IPS-18c (cell line): ENCODE results near the gene AGBL1.

Experiments used
- H3K4me3 ChIP-seq: 2 replicates; pipeline ENCODE4 v1.7.0; 2013; ENCODE audit warnings: low read depth, mild to moderate bottlenecking, low read length, moderate library complexity; ENCODE audit not compliant: insufficient read depth
- H3K9me3 ChIP-seq: one replicate; pipeline ENCODE4 v1.6.1; 2013; ENCODE audit warnings: mild to moderate bottlenecking, low read length, moderate library complexity; ENCODE audit not compliant: control insufficient read depth, insufficient read depth

AGBL1 gene

DNA sequence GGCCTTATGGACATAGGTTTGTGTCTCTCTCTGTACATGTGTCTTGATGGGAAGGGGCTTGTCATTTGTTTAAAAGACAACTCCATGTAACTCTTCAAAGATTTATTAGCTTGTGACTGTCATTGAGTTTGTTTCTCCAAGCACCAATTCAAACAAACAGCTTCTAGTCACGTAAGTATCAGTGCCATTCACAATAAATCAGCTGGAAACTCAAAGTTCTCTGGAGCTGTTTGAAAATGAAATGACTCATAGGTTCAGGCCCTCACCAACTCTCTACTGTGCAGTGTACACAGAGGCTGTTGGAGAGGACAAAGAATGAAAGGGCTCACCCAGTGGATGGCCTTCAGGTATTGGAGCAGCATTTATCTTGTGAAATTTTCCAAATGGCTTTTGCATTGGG is 476.3 kb downstream of the AGBL1 start:
- H3K9me3 ChIP-seq = no peaks in the 10 kb centered on the region
- H3K4me3 ChIP-seq = no peak overlapping the region

DNA sequence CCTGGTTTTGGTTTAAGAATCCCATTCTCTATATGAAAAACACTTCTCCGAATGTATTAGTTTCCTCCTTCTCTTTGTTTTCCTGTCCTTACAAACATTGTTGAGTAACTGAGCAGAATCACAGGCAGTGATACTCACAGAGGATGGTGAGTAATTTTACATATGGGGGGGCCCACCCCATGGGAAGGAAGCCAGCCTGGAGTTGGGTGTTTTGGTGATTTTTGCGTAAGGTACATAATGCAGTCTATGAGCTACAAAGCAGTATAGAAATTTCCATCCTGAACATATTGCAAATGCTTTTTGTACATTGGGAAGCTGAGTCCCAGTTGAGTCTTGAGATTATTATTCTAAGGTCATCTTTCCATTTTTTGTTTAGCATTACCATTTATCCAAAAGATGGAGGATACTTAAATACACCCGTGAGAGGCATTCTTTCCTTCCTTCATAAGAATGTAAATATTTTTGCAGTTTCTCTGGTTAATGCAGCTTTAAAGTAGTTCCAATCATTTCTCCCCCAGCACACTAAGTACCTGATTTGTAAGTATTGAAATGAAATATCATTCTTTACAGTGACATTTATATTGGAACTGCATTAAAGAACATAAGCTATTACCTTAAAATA is 476.8 kb downstream of the AGBL1 start:
- no peaks in the 10 kb centered on the region for H3K9me3 ChIP-seq
- H3K4me3 ChIP-seq = no peak overlapping the region

DNA sequence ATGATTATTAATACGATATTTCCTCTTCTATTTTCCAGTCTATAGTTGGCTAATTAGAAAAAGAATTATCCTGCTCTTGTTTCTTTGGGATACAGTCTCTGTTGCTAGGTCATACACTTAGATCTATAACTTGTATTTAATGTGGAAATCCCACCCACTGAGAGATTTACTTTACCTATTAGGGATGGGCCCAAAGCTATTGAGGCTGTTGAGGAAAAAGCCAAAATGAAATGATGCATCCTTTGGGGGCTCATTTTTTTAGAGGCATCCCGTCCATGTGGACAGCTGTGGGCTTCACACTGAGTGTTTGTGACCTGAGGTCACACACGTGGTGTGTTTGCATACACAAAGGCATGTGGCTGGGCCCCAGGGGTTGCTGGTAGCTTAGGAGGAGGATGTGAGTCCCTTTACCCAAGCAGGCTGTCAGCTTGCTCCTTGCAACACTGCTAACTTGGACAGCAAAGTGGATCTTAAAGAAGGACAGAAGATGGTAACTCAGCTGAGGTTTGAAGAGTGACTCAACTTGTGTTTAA is 477.4 kb downstream of the AGBL1 start:
- no peak overlapping the region for H3K4me3 ChIP-seq
- no peaks in the 10 kb centered on the region for H3K9me3 ChIP-seq

DNA sequence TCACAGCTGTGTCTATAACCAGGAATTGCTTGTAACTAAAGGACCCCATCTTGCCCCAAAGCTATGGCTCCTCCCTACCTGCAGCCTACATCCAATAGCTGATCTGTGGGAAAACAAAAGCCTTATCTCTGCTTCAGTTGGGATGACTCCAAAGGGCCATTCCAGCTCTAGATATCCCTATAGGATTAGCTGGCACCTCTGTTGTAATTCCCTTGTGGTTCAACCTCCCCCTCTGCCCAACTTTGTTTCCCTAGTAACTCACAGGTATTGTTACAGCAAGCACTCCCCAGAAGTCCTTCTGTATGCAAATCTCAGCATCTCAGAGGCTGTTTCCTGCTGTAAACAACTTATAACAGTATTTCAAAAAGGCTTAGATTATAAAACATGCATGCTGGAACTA is 478.6 kb downstream of the AGBL1 start:
- no peak overlapping the region for H3K4me3 ChIP-seq
- H3K9me3 ChIP-seq = no peaks in the 10 kb centered on the region

DNA sequence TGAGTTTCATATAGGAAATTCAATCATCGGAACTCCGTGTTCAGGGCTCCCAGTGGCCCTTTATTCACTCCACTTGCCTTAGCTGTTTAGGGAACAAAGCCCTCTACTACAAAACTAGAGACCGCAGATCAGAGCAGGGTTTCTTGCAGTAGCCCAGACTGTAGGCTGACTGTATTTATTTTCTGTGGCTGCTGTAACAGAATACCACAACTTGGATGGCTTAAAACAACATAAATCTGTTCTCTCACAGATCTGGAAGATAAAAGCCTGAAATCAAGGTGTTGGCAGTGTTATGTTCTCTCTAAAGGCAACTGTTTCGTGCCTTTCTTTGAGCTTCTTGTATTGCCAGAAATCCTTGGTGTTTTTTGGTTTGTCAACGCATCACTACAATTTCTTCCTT is 479.0 kb downstream of the AGBL1 start:
- no peak overlapping the region for H3K4me3 ChIP-seq
- no peaks in the 10 kb centered on the region for H3K9me3 ChIP-seq

DNA sequence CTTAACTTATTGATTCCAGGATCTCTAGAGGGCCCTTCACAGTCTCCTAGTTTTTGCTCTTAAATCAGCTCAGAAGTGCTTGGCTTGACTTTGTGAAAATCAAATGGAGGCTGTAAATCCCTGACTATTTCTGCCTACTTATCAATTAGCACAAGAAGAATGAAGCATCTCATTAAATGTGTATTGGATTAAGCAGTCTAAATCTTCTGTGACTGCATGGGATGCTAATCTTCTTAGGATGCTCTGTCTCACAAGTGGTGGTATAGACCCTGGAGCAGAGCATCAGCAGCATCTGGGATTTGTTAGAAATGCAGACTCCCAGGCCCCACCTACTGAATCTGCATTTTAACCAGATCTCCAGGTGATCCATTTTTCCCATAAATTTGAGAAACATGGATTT is 488.7 kb downstream of the AGBL1 start:
- no peak overlapping the region for H3K4me3 ChIP-seq
- peaks cover 3% of the 10 kb centered on the region for H3K9me3 ChIP-seq

DNA sequence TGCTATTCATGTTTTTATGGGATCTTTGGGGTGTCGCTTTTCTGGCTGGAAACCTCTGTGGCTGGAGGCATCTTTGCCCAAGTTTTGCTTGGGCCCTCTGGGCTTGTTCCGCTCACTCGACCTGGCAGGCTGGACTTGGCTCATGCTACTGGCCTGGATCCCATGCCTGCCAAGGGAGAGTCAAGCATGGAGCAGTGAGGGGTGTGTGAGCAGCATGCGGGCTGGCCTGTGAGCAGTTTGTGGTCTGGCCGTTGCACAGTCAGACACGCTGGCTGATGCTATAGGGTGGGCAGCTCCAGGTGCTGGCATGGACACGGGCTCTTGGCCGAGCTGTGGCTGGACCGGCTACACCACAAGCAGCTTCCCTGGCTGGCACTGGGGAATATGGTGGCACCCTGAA is 491.1 kb downstream of the AGBL1 start:
- Histone ChIP-seq H3K4me3 (no peak overlapping the region), H3K9me3 (peaks cover 3% of the 10 kb centered on the region)

DNA sequence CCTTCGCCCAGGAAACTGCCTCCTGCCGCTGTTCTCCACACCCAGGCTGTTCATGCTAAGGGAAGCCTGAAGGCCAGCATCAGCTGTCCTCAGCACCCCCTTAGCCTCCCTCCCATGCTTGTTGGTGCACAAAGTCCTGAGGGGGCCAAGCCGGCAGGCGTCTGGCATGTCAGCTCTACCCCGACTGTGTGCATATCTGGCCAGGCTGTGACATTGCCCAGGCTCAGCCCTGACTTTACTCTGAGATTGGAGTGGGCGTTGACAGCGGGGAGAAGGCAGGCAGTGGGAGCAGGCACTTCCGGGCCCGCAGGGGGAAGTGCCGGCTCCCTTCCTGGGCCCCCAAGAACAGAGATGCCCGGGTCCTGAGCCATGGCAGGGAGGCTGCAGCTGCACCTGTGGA is 492.2 kb downstream of the AGBL1 start:
- Histone ChIP-seq H3K9me3 (peaks cover 3% of the 10 kb centered on the region), H3K4me3 (no peak overlapping the region)

DNA sequence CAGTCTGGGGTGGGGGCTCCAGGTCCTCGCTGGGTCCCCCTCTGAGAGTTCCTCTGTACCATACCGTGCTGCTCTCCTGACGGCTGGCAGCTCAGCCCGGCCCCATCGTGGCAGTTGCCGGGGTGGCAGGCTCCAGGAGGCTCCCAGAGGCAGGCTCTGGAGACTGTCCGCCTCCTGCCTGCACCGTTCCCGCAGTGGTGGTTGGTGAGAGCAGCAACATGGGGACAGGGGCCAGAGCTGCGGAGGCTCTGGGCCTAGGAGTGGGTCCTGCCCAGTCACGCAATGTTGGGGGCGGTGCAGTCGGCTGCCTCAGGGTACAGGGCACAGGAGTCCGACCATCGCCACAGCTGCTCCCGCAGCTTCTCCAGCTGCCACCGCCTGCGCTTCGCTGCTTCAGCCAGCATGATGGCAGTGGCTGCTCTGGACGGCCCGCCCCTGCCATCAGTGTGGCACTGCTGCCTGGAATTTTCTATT is 492.7 kb downstream of the AGBL1 start:
- Histone ChIP-seq H3K9me3 (peaks cover 3% of the 10 kb centered on the region), H3K4me3 (no peak overlapping the region)

DNA sequence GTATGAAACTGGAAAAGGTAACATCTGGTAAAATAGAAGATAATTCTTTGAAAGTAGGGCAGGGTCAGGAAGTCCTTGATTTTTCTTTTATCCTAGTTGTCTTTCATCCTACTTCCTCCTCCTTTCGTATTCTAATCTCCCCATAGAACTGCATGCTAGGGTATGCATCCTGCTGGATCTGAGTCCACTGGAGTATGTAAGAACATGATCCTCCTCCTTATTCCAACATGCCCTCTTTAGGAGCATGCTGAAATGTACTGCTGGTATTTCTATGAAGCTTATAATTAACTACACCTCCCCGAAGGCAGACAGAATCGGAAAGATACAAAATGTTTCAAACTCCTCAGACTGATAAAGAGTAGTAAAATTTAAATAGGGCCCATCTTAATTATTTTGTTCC is 493.8 kb downstream of the AGBL1 start:
- Histone ChIP-seq H3K9me3 (peaks cover 3% of the 10 kb centered on the region), H3K4me3 (no peak overlapping the region)

DNA sequence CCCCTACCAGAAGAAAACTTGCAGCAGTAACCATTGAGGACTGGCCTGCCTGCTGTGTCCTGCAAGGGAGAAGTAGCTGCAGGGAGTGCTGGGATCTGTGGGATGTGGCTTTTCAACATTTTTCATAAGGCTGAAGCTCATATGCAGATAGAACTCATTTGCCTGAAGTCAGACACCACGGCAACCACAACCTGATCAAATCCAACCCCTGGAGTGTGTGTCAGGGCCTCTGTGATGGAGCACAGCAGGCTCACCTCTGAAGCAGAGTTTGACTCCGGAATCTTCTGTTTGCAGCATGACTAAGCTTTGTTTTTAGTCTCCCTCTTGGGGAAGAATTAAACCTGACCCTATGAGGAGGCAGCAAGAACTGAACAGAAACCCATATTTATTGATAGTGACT is 508.7 kb downstream of the AGBL1 start:
- Histone ChIP-seq H3K4me3 (no peak overlapping the region), H3K9me3 (peaks cover 2% of the 10 kb centered on the region)

DNA sequence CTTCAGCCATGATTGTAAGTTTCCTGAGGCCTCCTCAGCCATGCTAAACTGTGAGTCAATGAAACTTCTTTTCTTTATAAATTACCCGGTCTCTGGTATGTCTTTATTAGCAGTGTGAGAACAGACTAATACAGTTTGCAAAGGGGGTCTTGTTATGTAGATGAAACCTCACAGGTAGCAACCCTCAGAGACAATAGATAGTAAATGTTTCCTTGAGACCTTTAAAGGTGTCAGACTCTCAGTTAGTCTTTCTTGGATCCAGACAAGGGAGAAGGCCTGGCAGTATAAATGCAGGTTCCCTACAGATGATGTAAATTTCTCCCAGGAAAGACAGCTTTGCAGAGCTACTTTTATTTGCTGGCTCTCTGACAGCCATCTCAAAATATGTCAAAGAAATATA is 510.8 kb downstream of the AGBL1 start:
- Histone ChIP-seq H3K4me3 (no peak overlapping the region), H3K9me3 (peaks cover 2% of the 10 kb centered on the region)

DNA sequence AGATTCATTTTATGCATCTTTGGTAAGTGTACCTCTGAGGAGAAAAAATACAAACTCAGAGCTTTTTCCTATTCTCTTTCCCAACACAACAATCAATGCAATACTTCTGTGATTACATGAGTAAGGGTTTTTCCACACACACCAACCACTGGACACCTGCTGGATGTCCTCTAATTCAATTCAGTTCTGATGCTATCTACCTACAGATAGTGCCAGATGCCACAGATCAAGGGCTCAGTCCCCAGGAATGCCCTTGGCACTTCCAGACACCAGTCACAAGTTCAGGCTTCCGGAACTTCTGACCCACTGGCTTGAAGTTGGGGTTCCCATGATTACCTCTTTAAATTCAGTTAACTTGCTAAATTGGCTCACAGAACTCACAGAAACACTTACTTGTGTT is 511.5 kb downstream of the AGBL1 start:
- H3K9me3 ChIP-seq = peaks cover 2% of the 10 kb centered on the region

DNA sequence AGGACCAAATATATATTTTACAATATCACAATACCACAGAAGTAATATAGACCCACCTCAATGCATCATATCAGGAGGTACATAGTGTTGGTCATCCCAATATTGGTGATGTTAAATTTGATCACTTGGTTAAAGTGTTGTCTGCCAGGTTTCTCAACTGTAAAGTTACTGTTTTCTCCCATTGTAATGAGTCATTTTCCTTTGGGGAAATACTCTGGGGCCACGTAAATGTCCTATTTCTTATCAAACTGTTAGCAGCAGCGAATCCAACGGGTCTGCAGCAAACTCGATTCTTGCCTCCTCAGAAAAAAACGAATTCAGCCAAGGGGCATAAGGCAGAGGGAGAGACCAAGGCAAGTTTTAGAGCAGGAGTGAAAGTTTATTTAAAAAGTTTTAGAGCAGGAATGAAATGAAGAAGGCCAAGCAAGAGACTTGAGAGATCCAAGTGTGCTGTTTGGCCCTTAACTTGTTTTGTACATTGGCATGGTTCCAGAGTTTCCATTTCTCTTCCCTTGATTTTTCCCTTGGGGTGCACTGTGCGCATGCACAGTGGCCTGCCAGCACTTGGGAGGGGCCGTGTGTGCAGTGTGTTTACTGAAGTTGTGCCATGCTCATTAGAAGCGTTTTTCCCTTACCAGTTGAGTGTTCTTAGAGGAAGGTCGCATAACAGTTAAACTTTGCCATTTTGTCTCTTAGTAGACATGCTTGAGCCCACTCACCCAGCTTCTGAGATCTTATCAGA is 512.5 kb downstream of the AGBL1 start:
- Histone ChIP-seq H3K9me3 (peaks cover 2% of the 10 kb centered on the region), H3K4me3 (no peak overlapping the region)

More for the DNA sequence above, 511.5 kb downstream of the AGBL1 start:
- no peak overlapping the region for H3K4me3 ChIP-seq

DNA sequence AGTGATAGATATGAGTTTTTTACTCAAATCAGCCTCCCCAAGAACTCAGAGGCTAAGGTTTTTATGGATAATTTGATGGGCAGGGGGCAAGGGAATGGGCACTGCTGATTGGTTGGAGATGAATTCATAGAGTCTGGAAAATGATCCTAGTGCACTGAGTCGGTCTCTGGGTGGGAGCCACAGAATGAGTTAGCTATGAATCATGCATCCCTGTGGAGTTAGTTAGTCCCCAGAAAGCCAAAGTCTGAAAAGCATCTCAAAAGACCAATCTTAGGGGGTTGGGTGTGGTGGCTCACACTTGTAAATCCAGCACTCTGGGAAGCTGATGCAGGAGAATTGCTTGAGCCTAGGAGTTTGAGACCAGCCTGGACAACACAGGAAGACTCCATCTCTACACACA is 516.1 kb downstream of the AGBL1 start:
- no peak overlapping the region for H3K4me3 ChIP-seq

DNA sequence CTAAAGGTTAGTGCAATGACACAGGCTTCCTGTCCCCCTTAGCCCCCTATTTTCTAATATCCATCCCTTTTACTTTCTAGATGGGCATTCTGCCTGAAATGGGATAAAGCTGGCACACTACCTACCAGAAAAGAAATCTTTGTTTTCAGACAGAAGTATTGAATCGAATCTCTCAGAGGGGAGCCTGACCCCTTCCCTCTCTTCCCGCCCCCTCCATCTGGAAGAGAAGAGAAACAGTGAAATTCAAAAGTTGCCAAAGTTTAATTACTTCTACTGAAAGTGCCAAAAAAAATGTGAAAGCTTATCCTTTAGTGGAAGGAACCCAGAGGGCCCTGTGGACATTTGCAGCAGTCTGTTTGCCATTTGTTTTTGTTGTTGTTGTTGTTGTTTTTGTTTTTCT is 523.8 kb downstream of the AGBL1 start:
- Histone ChIP-seq H3K4me3 (no peak overlapping the region), H3K9me3 (peaks cover 2% of the 10 kb centered on the region)

More for the DNA sequence above, 516.1 kb downstream of the AGBL1 start:
- H3K9me3 ChIP-seq = no peaks in the 10 kb centered on the region

DNA sequence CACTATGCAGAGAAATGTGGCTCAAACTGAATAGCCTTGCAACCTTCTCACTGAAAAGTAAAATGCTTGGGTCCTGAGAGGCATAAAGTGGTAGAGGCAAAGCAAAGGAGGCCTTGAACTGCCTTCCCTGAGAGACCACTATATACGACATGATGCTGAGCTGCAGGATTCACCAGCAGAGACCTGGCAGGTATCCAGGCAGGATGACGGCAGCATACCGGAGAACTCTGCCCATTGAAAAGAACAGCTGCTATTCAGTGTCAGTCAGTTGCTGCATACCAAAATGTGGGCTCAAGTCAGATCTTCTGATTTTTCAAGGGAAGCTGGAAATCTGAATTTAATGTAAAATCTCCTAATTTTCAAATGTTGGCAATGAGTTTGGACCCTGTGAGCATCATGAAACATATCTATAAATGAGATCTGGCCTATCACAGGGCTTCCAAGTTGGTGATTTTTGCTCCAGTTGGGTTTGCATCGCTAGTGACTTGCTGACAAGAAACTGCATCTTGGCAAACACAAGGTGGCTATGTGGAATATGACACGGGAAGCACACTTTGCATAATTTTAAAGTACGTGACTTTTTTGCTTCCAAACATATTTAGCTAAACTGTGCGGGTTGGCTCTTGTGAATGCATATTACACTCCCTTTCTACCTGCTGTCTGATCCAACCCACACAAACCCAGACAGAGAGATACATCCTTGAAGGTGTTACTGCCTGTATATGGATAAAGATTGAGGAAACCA is 529.0 kb downstream of the AGBL1 start:
- Histone ChIP-seq H3K9me3 (no peaks in the 10 kb centered on the region), H3K4me3 (no peak overlapping the region)

DNA sequence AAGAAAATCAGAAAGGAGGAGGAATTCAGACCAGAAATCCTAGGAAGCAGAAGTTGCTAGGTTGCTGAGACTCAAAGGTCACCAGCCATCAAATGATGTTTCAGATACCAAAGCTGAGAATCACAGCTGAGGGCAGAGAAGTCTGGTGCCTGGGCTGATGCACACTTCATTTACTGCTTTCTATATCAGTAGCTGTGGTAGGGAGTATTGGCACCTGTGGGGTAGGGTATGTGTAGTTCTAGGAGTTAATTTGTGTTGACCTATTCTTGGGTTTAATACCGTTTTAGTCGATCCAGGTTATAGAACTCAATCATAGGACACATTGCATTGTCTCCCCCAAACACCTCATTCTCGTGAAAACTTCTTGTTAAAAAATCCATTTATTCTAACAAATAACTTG is 529.6 kb downstream of the AGBL1 start:
- no peak overlapping the region for H3K4me3 ChIP-seq
- H3K9me3 ChIP-seq = no peaks in the 10 kb centered on the region
